Pancreas (tissue), 10 donors: Measurements from ENCODE around the gene GRID1. TPM values are rescaled to one million over a fixed set of nuclear protein-coding genes. Genes with fewer than 3 reads are reported as not detected.
"Not testable (repeated sequence)": the region's sequence is repeated elsewhere in the genome, so short reads cannot be mapped to it uniquely, and the experiment has no call there.

Source experiments
- ATAC-seq, 4 donors: fragments of 200-7000 bp; cut with Tn5 transposase; one replicate each; pipeline versions ENCODE4 v1.8.0 to v1.9.1; 2020; ENCODE audit warnings: mild to moderate bottlenecking in 4 of 4, moderate library complexity in 4 of 4
- DNase-seq, 6 donors: peaks; one replicate each; pipeline ENCODE4 v3.0.0-alpha.2; 2020
- FAIRE-seq: peaks from 2 replicates; lab custom pipeline; 2012; peaks lifted over from hg19 to GRCh38; lab: Jason Lieb, UNC
- H3K27ac ChIP-seq, 4 donors: fragments of 200-600 bp; sonication (generic); 1 replicate in 3 of 4; 2 replicates in 1 of 4; pipeline versions ENCODE4 v1.5.0 to v1.8.0; 2020
- H3K27me3 ChIP-seq, 4 donors: fragments of 200-600 bp; one replicate each; pipeline ENCODE4 v1.8.0; 2021
- H3K36me3 ChIP-seq, 3 donors: fragments of 200-600 bp; sonication (generic) in 1 of 3; one replicate each; pipeline versions ENCODE4 v1.5.0 to v1.8.0; 2020 to 2021
- H3K4me1 ChIP-seq, 3 donors: fragments of 200-600 bp; one replicate each; pipeline ENCODE4 v1.8.0; 2021
- H3K4me3 ChIP-seq, 4 donors: fragments of 200-600 bp; sonication (generic) in 2 of 4; one replicate each; pipeline versions ENCODE4 v1.5.0 to v1.8.0; 2020 to 2021
- H3K9me3 ChIP-seq, 4 donors: fragments of 200-600 bp; one replicate each; pipeline ENCODE4 v1.8.0; 2021
- CTCF ChIP-seq, 4 donors: fragments of 200-600 bp; sonication (generic) in 3 of 4; IDR thresholded peaks; one replicate each; pipeline versions ENCODE4 v1.5.0 to v1.8.0; 2021; ENCODE audit warnings: antibody characterized with exemption in 4 of 4
- WGBS, 2 donors: extraction: QIAGEN DNeasy Blood & Tissue Kit; methylation state at CpG; one replicate each; pipeline ENCODE4 v1.1.7; 2013; 5-methylcytosine and 5-hydroxymethylcytosine counted together
- intact Hi-C, 3 donors: fragments of 100-400 bp; cut with DNase I; formaldehyde crosslinking; loops; one replicate each; pipeline versions ENCODE4 v1.11.1 to v1.14.2; 2022
- polyA plus RNA-seq, 2 donors: library from polyadenylated mRNA; stranded (reverse); fragments of 200-250 nt; gene quantifications; one replicate each; pipeline ENCODE4 v1.2.3, GENCODE V29; 2013
- total RNA-seq, 6 donors: library from RNA; stranded (reverse); fragmentation: NEBNext Ultra II Directional in 4 of 6; extraction: Animal tissue kit (Norgen Biotek cat#: 25700) in 4 of 6; gene quantifications; one replicate each; pipeline versions ENCODE4 v1.2.1 to v1.2.4, GENCODE V29; 2021 to 2023
- donor health status: healthy with polysubstance abuse.
- donor health status: DM: no; HTN: no; CAD: no; lungs with moderate emphysema.
- donor health status: DM: no; HTN: no; CAD: no.
- donor health status: control.
- donor health status: control.
- donor health status: Bipolar disorder and iron deficiency.
- donor health status: DM: yes; HTN: yes; CAD: no.
- donor health status: DM: no; HTN: no; CAD: no.
- donor health status: DM: no; HTN: no; CAD: no.
- donor health status: DM: yes; HTN: yes; CAD: no.

Gene GRID1
- total and polyA plus RNA-seq, 8 donors, result 0.05 to 1.5 (median 0.91) TPM

- WGBS, 2 donors, result 53 to 66% methylated on average over 3 of the region's 3 CpGs
- DNase-seq, result no peak
- no peaks in the 10 kb centered on the region for H3K36me3 ChIP-seq
- TF ChIP-seq CTCF (IDR thresholded peaks at IDR 0.05), result no peak
- H3K27me3 ChIP-seq, result no peaks in the 10 kb centered on the region
- FAIRE-seq, result no peak
- no peak overlapping the region for H3K27ac ChIP-seq
- H3K9me3 ChIP-seq, result no peaks in the 10 kb centered on the region
- H3K4me1 ChIP-seq, result no peaks in the 10 kb centered on the region
- intact Hi-C loops, result no loop called here
- H3K4me3 ChIP-seq, result no peak overlapping the region
- ATAC-seq, result no peak
Measured at GRCh38 chr10:85719408-85719807, 647.2 kb downstream of the GRID1 start.

- no peak for TF ChIP-seq CTCF (IDR thresholded peaks at IDR 0.05)
- intact Hi-C loops, result no loop called here
- Histone ChIP-seq H3K4me3 (no peak overlapping the region), H3K27me3 (no peaks in the 10 kb centered on the region), H3K36me3 (no peaks in the 10 kb centered on the region), H3K9me3 (no peaks in the 10 kb centered on the region), H3K27ac (no peak overlapping the region), H3K4me1 (no peaks in the 10 kb centered on the region)
- DNase-seq, result no peak
- ATAC-seq, result no peak
- FAIRE-seq, result no peak
- 73 to 75% methylated on average over 4 of the region's 4 CpGs for WGBS, 2 donors
Measured at GRCh38 chr10:85713885-85714284, 652.7 kb downstream of the GRID1 start.

- H3K4me1 ChIP-seq, result no peaks in the 10 kb centered on the region
- intact Hi-C loops, result no loop called here
- ATAC-seq (no peak), DNase-seq (no peak), FAIRE-seq (no peak)
- no peak overlapping the region for H3K4me3 ChIP-seq
- H3K36me3 ChIP-seq, result no peaks in the 10 kb centered on the region
- no peak for TF ChIP-seq CTCF (IDR thresholded peaks at IDR 0.05)
- no peaks in the 10 kb centered on the region for H3K27me3 ChIP-seq
- 63 to 73% methylated on average over 2 of the region's 2 CpGs for WGBS, 2 donors
- no peak overlapping the region for H3K27ac ChIP-seq
- H3K9me3 ChIP-seq, result no peaks in the 10 kb centered on the region
Measured at GRCh38 chr10:85702768-85703167, 663.8 kb downstream of the GRID1 start.

GRCh38 chr10:85699066-85699465 lies 667.5 kb downstream of the GRID1 start:
- WGBS, 2 donors, result 68 to 79% methylated on average over 4 of the region's 4 CpGs
- DNase-seq, ATAC-seq, FAIRE-seq, H3K27me3 ChIP-seq, H3K4me1 ChIP-seq, intact Hi-C loops, H3K4me3 ChIP-seq, H3K36me3 ChIP-seq, H3K9me3 ChIP-seq, H3K27ac ChIP-seq: not testable (repeated sequence)

- intact Hi-C loops, result no loop called here
- Histone ChIP-seq H3K4me3 (no peak overlapping the region), H3K9me3 (no peaks in the 10 kb centered on the region), H3K27ac (no peak overlapping the region), H3K36me3 (no peaks in the 10 kb centered on the region), H3K27me3 (no peaks in the 10 kb centered on the region), H3K4me1 (no peaks in the 10 kb centered on the region)
- no peak for ATAC-seq
- 93 to 95% methylated on average over 1 of the region's 1 CpG for WGBS, 2 donors
- no peak for TF ChIP-seq CTCF (IDR thresholded peaks at IDR 0.05)
- no peak for FAIRE-seq
- no peak for DNase-seq
Measured at GRCh38 chr10:85696893-85697292, 669.7 kb downstream of the GRID1 start.
